ENCODE data around the gene NRF1. TPM values are rescaled to one million over a fixed set of nuclear protein-coding genes. Genes with fewer than 3 reads are reported as not detected.

The NRF1 gene
- total and polyA plus RNA-seq, 2 of the 13 experiments (the other 11 are each of a cell fraction or from before 2014, with no cell fraction given), result 9.3 to 10.1 TPM

DNA sequence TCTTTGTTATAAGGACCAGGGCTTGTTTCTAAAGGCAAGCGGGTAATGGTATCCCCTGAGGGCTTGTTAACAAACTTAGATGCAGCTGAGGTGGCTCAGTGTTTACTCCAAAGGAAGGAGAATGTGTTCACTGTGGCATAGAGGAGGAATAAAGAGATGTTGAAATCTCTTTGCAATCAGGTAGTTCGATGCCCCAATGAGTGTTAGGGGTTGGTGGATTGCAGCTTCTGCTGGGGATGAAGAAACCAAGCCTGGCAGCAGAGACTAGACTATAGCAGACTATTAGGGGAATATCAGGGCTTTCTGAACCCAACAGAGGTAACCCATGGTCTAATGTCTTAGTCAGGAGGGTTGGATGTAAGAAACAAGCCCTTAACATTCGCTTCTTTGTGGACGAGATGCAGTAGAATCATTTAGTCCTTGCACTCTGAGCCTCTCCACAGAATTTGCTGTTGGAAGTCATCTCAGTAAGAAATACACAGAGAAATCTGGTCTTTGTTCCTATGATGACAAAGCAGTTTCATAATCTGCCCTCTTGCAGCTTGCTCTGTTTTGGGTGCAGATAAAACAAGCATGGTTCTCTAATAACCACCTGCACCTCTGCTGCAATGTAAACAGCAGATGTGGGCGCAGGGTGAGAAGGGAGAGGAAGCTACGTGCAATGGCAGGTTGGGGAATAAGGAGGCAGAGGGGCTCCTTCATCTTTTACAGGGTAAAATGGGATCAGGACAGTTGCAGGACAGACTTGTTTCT, 108.6 kb downstream of the NRF1 start (continued):
- TF ChIP-seq HNRNPL (IDR thresholded peaks at IDR 0.05; ENCODE audit: low read depth, low read length) (no peak), CREM (IDR thresholded peaks at IDR 0.05) (peak; percentile 20; the same call in 1 of the 2 replicates), CREM (CRISPR knock-in tag; IDR thresholded peaks at IDR 0.05) (no peak), THAP11 (CRISPR knock-in tag; IDR thresholded peaks at IDR 0.05) (0 out of 2 replicates have a peak, but pooled peaks have one; percentile 24), ZNF484 (CRISPR knock-in tag; IDR thresholded peaks at IDR 0.05; ENCODE audit: borderline replicate concordance, low read depth) (no peak), NONO (IDR thresholded peaks at IDR 0.05) (no peak), NONO (CRISPR knock-in tag; conservative IDR thresholded peaks at IDR 0.05) (peak; percentile 37; the same call in 1 of the 2 replicates), ZSCAN12 (CRISPR knock-in tag; IDR thresholded peaks at IDR 0.05) (no peak), CENPT (CRISPR knock-in tag; IDR thresholded peaks at IDR 0.05; ENCODE audit: low read depth) (no peak), NR2F1 (CRISPR knock-in tag; IDR thresholded peaks at IDR 0.05) (no peak)
- TF ChIP-seq, protein P1, sequence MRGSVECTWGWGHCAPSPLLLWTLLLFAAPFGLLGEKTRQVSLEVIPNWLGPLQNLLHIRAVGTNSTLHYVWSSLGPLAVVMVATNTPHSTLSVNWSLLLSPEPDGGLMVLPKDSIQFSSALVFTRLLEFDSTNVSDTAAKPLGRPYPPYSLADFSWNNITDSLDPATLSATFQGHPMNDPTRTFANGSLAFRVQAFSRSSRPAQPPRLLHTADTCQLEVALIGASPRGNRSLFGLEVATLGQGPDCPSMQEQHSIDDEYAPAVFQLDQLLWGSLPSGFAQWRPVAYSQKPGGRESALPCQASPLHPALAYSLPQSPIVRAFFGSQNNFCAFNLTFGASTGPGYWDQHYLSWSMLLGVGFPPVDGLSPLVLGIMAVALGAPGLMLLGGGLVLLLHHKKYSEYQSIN (CRISPR knock-in tag; IDR thresholded peaks at IDR 0.05; ENCODE audit: borderline replicate concordance), result no peak
- TF ChIP-seq, protein P2, sequence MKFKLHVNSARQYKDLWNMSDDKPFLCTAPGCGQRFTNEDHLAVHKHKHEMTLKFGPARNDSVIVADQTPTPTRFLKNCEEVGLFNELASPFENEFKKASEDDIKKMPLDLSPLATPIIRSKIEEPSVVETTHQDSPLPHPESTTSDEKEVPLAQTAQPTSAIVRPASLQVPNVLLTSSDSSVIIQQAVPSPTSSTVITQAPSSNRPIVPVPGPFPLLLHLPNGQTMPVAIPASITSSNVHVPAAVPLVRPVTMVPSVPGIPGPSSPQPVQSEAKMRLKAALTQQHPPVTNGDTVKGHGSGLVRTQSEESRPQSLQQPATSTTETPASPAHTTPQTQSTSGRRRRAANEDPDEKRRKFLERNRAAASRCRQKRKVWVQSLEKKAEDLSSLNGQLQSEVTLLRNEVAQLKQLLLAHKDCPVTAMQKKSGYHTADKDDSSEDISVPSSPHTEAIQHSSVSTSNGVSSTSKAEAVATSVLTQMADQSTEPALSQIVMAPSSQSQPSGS (CRISPR knock-in tag; IDR thresholded peaks at IDR 0.05), result no peak; the same call in 1 of the 2 replicates
- TF ChIP-seq, protein P3, sequence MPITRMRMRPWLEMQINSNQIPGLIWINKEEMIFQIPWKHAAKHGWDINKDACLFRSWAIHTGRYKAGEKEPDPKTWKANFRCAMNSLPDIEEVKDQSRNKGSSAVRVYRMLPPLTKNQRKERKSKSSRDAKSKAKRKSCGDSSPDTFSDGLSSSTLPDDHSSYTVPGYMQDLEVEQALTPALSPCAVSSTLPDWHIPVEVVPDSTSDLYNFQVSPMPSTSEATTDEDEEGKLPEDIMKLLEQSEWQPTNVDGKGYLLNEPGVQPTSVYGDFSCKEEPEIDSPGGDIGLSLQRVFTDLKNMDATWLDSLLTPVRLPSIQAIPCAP (CRISPR knock-in tag; IDR thresholded peaks at IDR 0.05; ENCODE audit: low read depth), result no peak
- TF ChIP-seq, protein P4, sequence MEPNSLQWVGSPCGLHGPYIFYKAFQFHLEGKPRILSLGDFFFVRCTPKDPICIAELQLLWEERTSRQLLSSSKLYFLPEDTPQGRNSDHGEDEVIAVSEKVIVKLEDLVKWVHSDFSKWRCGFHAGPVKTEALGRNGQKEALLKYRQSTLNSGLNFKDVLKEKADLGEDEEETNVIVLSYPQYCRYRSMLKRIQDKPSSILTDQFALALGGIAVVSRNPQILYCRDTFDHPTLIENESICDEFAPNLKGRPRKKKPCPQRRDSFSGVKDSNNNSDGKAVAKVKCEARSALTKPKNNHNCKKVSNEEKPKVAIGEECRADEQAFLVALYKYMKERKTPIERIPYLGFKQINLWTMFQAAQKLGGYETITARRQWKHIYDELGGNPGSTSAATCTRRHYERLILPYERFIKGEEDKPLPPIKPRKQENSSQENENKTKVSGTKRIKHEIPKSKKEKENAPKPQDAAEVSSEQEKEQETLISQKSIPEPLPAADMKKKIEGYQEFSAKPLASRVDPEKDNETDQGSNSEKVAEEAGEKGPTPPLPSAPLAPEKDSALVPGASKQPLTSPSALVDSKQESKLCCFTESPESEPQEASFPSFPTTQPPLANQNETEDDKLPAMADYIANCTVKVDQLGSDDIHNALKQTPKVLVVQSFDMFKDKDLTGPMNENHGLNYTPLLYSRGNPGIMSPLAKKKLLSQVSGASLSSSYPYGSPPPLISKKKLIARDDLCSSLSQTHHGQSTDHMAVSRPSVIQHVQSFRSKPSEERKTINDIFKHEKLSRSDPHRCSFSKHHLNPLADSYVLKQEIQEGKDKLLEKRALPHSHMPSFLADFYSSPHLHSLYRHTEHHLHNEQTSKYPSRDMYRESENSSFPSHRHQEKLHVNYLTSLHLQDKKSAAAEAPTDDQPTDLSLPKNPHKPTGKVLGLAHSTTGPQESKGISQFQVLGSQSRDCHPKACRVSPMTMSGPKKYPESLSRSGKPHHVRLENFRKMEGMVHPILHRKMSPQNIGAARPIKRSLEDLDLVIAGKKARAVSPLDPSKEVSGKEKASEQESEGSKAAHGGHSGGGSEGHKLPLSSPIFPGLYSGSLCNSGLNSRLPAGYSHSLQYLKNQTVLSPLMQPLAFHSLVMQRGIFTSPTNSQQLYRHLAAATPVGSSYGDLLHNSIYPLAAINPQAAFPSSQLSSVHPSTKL (CRISPR knock-in tag; IDR thresholded peaks at IDR 0.05), result peak; percentile 67
- TF ChIP-seq, protein P5, sequence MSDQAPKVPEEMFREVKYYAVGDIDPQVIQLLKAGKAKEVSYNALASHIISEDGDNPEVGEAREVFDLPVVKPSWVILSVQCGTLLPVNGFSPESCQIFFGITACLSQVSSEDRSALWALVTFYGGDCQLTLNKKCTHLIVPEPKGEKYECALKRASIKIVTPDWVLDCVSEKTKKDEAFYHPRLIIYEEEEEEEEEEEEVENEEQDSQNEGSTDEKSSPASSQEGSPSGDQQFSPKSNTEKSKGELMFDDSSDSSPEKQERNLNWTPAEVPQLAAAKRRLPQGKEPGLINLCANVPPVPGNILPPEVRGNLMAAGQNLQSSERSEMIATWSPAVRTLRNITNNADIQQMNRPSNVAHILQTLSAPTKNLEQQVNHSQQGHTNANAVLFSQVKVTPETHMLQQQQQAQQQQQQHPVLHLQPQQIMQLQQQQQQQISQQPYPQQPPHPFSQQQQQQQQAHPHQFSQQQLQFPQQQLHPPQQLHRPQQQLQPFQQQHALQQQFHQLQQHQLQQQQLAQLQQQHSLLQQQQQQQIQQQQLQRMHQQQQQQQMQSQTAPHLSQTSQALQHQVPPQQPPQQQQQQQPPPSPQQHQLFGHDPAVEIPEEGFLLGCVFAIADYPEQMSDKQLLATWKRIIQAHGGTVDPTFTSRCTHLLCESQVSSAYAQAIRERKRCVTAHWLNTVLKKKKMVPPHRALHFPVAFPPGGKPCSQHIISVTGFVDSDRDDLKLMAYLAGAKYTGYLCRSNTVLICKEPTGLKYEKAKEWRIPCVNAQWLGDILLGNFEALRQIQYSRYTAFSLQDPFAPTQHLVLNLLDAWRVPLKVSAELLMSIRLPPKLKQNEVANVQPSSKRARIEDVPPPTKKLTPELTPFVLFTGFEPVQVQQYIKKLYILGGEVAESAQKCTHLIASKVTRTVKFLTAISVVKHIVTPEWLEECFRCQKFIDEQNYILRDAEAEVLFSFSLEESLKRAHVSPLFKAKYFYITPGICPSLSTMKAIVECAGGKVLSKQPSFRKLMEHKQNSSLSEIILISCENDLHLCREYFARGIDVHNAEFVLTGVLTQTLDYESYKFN (CRISPR knock-in tag; conservative IDR thresholded peaks at IDR 0.05), result peak; percentile 82
